Neural cell (in vitro differentiated cells): Measurements from ENCODE around the gene QRICH1. TPM values are rescaled to one million over a fixed set of nuclear protein-coding genes. Genes with fewer than 3 reads are reported as not detected.

ENCODE experiments used
- H2AFZ ChIP-seq: fragments of 200-600, 300-800 bp; sonication (generic), shearing (Covaris generic); 2 replicates; pipeline ENCODE4 v1.6.0; 2014; ENCODE audit warnings: low read depth, mild to moderate bottlenecking, antibody characterized with exemption, low read length, moderate library complexity
- H3F3A ChIP-seq: fragments of 200-600 bp; shearing (Covaris generic); 2 replicates; pipeline ENCODE4 v1.6.1; 2016; ENCODE audit warnings: mild to moderate bottlenecking, moderate library complexity, mixed read lengths, antibody characterized with exemption, low read length; ENCODE audit not compliant: insufficient read depth, poor library complexity, severe bottlenecking
- H3K27ac ChIP-seq: fragments of 200-600, 300-800 bp; sonication (generic), shearing (Covaris generic); 2 replicates; pipeline ENCODE4 v1.5.1; 2014; ENCODE audit warnings: mild to moderate bottlenecking, low read length, moderate library complexity
- H3K27me3 ChIP-seq: fragments of 300-800, 200-600 bp; sonication (generic), shearing (Covaris generic); 2 replicates; pipeline ENCODE4 v1.6.0; 2014; ENCODE audit warnings: mild to moderate bottlenecking, low read depth, low read length, moderate library complexity; ENCODE audit not compliant: insufficient read depth
- H3K36me3 ChIP-seq: fragments of 300-800, 200-600 bp; sonication (generic), shearing (Covaris generic); 2 replicates; pipeline ENCODE4 v1.5.1; 2014; ENCODE audit warnings: mild to moderate bottlenecking, antibody characterized with exemption, low read length, moderate library complexity; ENCODE audit not compliant: insufficient read depth
- H3K4me2 ChIP-seq: fragments of 300-800, 200-600 bp; sonication (generic), shearing (Covaris generic); 2 replicates; pipeline ENCODE4 v1.6.0; 2014; ENCODE audit warnings: mild to moderate bottlenecking, low read length
- H3K4me3 ChIP-seq: fragments of 300-800, 200-600 bp; sonication (generic), shearing (Covaris generic); 2 replicates; pipeline ENCODE4 v1.5.1; 2014; ENCODE audit warnings: mild to moderate bottlenecking, low read length, moderate library complexity
- H3K79me2 ChIP-seq: fragments of 200-600 bp; shearing (Covaris generic); replicated peaks from 2 replicates; pipeline ENCODE4 v1.6.0; 2014; ENCODE audit warnings: mild to moderate bottlenecking, low read length, moderate library complexity; ENCODE audit not compliant: insufficient read depth
- H3K9ac ChIP-seq: fragments of 300-800, 200-600 bp; sonication (generic), shearing (Covaris generic); 2 replicates; pipeline ENCODE4 v1.6.1; 2016; ENCODE audit warnings: mild to moderate bottlenecking, low read length, mixed read lengths
- H3K9me2 ChIP-seq: fragments of 200-600 bp; shearing (Covaris generic); 2 replicates; pipeline ENCODE4 v1.6.1; 2016; ENCODE audit warnings: mild to moderate bottlenecking, low read length, mixed read lengths; ENCODE audit not compliant: insufficient read depth
- H3K9me3 ChIP-seq: fragments of 200-600, 300-800 bp; sonication (generic), shearing (Covaris generic); 2 replicates; pipeline ENCODE4 v1.6.1; 2016; ENCODE audit warnings: mild to moderate bottlenecking, mixed run types, low read length, moderate library complexity, mixed read lengths
- H4K20me1 ChIP-seq: fragments of 200-600 bp; shearing (Covaris generic); 2 replicates; pipeline ENCODE4 v1.6.1; 2016; ENCODE audit warnings: mild to moderate bottlenecking, mixed run types; ENCODE audit not compliant: insufficient read depth
- EP300 ChIP-seq: fragments of 450-650 bp; conservative IDR thresholded peaks from 2 replicates; pipeline ENCODE4 v1.6.1; 2014; ENCODE audit warnings: antibody characterized with exemption, mild to moderate bottlenecking, moderate library complexity; ENCODE audit not compliant: poor library complexity, severe bottlenecking
- EZH2 ChIP-seq: fragments of 200-600, 300-800 bp; shearing (Covaris generic), sonication (generic); IDR thresholded peaks from 2 replicates; pipeline ENCODE4 v1.6.1; 2014; ENCODE audit warnings: antibody characterized with exemption, low read length, borderline replicate concordance, mild to moderate bottlenecking; ENCODE audit not compliant: insufficient read depth, poor library complexity, severe bottlenecking
- MXI1 ChIP-seq: fragments of 450-650 bp; conservative IDR thresholded peaks from 2 replicates; pipeline ENCODE4 v1.6.1; 2014; ENCODE audit warnings: antibody characterized with exemption, mild to moderate bottlenecking; ENCODE audit not compliant: poor library complexity, severe bottlenecking
- POLR2AphosphoS5 ChIP-seq: IDR thresholded peaks from 2 replicates; pipeline ENCODE4 v1.6.1; 2012
- RAD21 ChIP-seq: fragments of 450-650 bp; conservative IDR thresholded peaks from 2 replicates; pipeline ENCODE4 v1.6.1; 2014; ENCODE audit warnings: antibody characterized with exemption, mild to moderate bottlenecking, moderate library complexity
- REST ChIP-seq: IDR thresholded peaks from 2 replicates; pipeline ENCODE4 v1.6.1; 2012; ENCODE audit warnings: borderline replicate concordance
- SMC3 ChIP-seq: fragments of 450-650 bp; conservative IDR thresholded peaks from 2 replicates; pipeline ENCODE4 v1.6.1; 2014; ENCODE audit warnings: antibody characterized with exemption, mild to moderate bottlenecking, moderate library complexity; ENCODE audit not compliant: poor library complexity
- TAF1 ChIP-seq: IDR thresholded peaks from 2 replicates; pipeline ENCODE4 v1.6.1; 2012; ENCODE audit warnings: low read depth
- polyA plus RNA-seq: library from polyadenylated mRNA; depleted of rRNA; stranded (reverse); fragments of >200 nt; gene quantifications from 2 replicates; pipeline ENCODE4 v1.2.3, GENCODE V29; 2014
- TF ChIP-seq, protein P1 (sequence below): fragments of 450-650 bp; IDR thresholded peaks from 2 replicates; pipeline ENCODE4 v1.5.1; 2014; ENCODE audit warnings: antibody characterized with exemption, mild to moderate bottlenecking, moderate library complexity; ENCODE audit not compliant: poor library complexity, severe bottlenecking

The QRICH1 gene
- polyA plus RNA-seq, 1 donor from 2014 or later, result 87.5 TPM

DNA sequence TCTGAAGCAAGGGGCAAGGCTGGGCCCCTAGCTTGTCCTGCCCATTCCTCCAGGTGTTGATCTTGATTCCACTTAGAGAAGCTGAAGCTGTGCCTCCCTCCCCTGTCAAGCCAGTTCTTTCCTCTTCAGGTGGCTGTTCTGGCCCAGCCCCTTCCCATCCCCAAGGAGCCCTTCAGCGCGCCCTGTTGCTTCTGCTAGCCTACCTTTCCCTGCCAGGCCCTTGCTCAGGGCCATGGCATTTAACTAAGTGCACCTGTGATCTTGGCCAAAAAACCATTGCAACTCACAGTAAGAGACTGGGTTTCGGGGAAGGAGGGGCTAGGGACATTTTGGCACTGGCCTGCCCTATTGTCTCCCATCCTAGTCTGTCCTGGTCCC is 88.6 kb downstream of the QRICH1 start:
- Histone ChIP-seq H2AFZ (no peak overlapping the region), H3K79me2 (peaks cover 24% of the 10 kb centered on the region), H3K9me2 (no peaks in the 10 kb centered on the region), H3K9ac (no peak overlapping the region), H4K20me1 (peaks cover 4% of the 10 kb centered on the region), H3K27ac (no peak overlapping the region), H3K9me3 (no peaks in the 10 kb centered on the region), H3K4me3 (no peak overlapping the region), H3F3A (no peaks in the 10 kb centered on the region), H3K27me3 (no peaks in the 10 kb centered on the region), H3K4me2 (no peak overlapping the region), H3K36me3 (no peaks in the 10 kb centered on the region)
- TF ChIP-seq MXI1 (no peak), POLR2AphosphoS5 (no peak), EZH2 (no peak), RAD21 (no peak), SMC3 (no peak), EP300 (no peak), REST (no peak), TAF1 (no peak)
- TF ChIP-seq, protein P1, sequence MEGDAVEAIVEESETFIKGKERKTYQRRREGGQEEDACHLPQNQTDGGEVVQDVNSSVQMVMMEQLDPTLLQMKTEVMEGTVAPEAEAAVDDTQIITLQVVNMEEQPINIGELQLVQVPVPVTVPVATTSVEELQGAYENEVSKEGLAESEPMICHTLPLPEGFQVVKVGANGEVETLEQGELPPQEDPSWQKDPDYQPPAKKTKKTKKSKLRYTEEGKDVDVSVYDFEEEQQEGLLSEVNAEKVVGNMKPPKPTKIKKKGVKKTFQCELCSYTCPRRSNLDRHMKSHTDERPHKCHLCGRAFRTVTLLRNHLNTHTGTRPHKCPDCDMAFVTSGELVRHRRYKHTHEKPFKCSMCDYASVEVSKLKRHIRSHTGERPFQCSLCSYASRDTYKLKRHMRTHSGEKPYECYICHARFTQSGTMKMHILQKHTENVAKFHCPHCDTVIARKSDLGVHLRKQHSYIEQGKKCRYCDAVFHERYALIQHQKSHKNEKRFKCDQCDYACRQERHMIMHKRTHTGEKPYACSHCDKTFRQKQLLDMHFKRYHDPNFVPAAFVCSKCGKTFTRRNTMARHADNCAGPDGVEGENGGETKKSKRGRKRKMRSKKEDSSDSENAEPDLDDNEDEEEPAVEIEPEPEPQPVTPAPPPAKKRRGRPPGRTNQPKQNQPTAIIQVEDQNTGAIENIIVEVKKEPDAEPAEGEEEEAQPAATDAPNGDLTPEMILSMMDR, result no peak

DNA sequence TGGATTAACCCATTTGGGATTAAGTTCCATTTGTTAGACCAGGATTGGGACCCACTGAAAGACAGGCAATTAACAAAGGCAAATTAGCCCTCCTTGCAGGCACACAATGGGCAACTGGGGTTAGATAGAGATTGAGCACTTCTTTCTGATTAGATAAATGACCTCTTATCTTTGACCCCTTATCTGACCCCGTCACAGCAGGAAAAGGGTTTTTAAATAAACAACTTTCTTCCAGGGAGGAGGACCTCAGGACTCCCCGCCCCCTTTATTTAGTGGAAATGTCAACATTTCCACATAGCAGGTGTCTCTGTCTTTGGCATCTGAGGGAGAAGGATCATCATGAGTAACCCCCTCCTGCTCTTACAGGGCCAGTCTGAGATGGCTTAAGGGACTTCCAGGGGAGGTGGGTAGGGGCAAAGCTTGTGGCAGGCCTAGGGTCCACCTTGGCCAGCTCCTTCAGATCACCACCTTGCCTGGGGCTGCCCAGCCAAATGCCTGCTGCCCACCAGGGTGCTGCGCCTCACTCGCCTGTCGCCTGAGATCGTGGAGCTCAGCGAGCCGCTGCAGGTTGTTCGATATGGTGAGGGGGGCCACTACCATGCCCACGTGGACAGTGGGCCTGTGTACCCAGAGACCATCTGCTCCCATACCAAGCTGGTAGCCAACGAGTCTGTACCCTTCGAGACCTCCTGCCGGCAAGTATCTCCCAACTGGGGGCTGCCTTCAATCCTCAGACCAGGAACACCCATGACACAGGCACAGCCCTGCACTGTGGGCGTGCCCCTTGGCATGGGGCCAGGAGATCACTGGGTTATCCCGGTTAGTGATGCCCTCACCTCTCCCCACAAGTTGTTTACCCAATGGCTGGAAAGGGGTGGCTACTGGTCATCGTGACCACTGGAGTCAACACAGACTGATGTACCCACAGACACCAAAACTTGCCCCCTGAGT is 89.2 kb downstream of the QRICH1 start:
- TF ChIP-seq EP300 (no peak), MXI1 (no peak), TAF1 (no peak), SMC3 (no peak), EZH2 (no peak), RAD21 (no peak), REST (no peak), POLR2AphosphoS5 (no peak)
- TF ChIP-seq, protein P1, result no peak
- Histone ChIP-seq H3K79me2 (peaks cover 21% of the 10 kb centered on the region), H3K27ac (no peak overlapping the region), H3K4me3 (no peak overlapping the region), H3K27me3 (no peaks in the 10 kb centered on the region), H3K9ac (no peak overlapping the region), H3K9me3 (no peaks in the 10 kb centered on the region), H4K20me1 (peaks cover 4% of the 10 kb centered on the region), H3K36me3 (no peaks in the 10 kb centered on the region), H3F3A (no peaks in the 10 kb centered on the region), H3K4me2 (no peak overlapping the region), H2AFZ (no peak overlapping the region), H3K9me2 (no peaks in the 10 kb centered on the region)
